Neural crest cell (in vitro differentiated cells): Measurements from ENCODE around the gene CDYL. TPM values are rescaled to one million over a fixed set of nuclear protein-coding genes. Genes with fewer than 3 reads are reported as not detected.

Experiments
- DNase-seq: peaks from one replicate; pipeline ENCODE4 v3.0.0; 2021; ENCODE audit warnings: low read depth, mixed read lengths, low spot score
- H3K27ac Mint-ChIP-seq: one replicate; pipeline ENCODE4 v1.8.0; 2021; ENCODE audit warnings: mild to moderate bottlenecking, mixed read lengths; ENCODE audit not compliant: unreplicated experiment
- H3K27me3 Mint-ChIP-seq: 2 replicates; pipeline ENCODE4 v1.8.0; 2021; ENCODE audit warnings: low read depth, mild to moderate bottlenecking, mixed read lengths
- H3K36me3 Mint-ChIP-seq: 2 replicates; pipeline ENCODE4 v1.8.0; 2021; ENCODE audit warnings: low read depth, mild to moderate bottlenecking, mixed read lengths
- H3K4me1 Mint-ChIP-seq: 2 replicates; pipeline ENCODE4 v1.8.0; 2021; ENCODE audit warnings: mixed read lengths
- H3K4me3 Mint-ChIP-seq: one replicate; pipeline ENCODE4 v1.8.0; 2021; ENCODE audit warnings: mild to moderate bottlenecking, mixed read lengths
- H3K9me3 Mint-ChIP-seq: 2 replicates; pipeline ENCODE4 v1.8.0; 2021; ENCODE audit warnings: mixed read lengths
- total RNA-seq: library from RNA; stranded (reverse); gene quantifications from 2 replicates; pipeline ENCODE4 v1.2.1, GENCODE V29; 2021
- TF ChIP-seq, protein P1 (sequence below): fragments of 200-600 bp; sonication (generic); conservative IDR thresholded peaks from 2 replicates; pipeline ENCODE4 v1.5.0; 2021; ENCODE audit warnings: antibody characterized with exemption, mild to moderate bottlenecking

The CDYL gene
- total RNA-seq, 1 donor from 2014 or later, result 54.2 TPM

- TF ChIP-seq, protein P1, sequence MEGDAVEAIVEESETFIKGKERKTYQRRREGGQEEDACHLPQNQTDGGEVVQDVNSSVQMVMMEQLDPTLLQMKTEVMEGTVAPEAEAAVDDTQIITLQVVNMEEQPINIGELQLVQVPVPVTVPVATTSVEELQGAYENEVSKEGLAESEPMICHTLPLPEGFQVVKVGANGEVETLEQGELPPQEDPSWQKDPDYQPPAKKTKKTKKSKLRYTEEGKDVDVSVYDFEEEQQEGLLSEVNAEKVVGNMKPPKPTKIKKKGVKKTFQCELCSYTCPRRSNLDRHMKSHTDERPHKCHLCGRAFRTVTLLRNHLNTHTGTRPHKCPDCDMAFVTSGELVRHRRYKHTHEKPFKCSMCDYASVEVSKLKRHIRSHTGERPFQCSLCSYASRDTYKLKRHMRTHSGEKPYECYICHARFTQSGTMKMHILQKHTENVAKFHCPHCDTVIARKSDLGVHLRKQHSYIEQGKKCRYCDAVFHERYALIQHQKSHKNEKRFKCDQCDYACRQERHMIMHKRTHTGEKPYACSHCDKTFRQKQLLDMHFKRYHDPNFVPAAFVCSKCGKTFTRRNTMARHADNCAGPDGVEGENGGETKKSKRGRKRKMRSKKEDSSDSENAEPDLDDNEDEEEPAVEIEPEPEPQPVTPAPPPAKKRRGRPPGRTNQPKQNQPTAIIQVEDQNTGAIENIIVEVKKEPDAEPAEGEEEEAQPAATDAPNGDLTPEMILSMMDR, result no peak
- Mint-ChIP-seq H3K27me3 (no peaks in the 10 kb centered on the region), H3K27ac (no peak overlapping the region), H3K4me1 (peaks cover 19% of the 10 kb centered on the region), H3K36me3 (peaks cover 31% of the 10 kb centered on the region), H3K9me3 (peaks cover 5% of the 10 kb centered on the region), H3K4me3 (no peak overlapping the region)
- no peak for DNase-seq
Observed at GRCh38 chr6:4903121-4903520, 126.9 kb downstream of the CDYL start.

DNA sequence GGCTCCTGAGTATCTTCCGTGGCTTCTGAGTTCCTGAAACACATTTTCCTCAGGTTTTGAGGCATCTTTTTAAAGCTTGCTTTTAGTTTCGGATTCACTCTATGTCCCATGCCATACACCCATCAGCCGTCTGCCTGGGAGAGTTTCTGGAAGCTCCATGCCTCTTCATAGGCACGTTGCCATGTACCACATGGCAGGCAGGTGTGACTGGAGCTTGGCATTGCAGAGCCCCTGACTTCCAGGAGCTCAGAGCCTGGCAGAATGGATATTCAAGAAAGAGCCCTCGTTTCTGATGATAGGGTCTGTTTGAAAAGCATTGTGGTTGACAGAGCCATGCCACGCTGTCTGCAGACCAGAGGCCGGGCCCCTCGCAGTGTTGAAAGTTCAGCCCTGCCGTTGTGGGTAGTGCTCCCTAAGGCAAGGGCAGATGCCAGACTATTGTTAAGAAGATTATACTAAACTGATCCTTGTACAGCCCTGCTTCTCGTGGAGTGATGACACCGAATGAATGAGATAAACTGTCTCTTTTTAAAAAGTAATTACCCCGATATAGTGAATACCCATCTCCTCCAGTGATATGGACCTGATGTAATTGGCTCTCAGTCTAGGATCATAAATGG, 127.7 kb downstream of the CDYL start:
- TF ChIP-seq, protein P1, result no peak
- Mint-ChIP-seq H3K9me3 (peaks cover 5% of the 10 kb centered on the region), H3K27ac (no peak overlapping the region), H3K4me1 (peaks cover 19% of the 10 kb centered on the region), H3K36me3 (peaks cover 29% of the 10 kb centered on the region), H3K27me3 (no peaks in the 10 kb centered on the region), H3K4me3 (no peak overlapping the region)
- no peak for DNase-seq

GRCh38 chr6:4904461-4905025, 128.3 kb downstream of the CDYL start:
- DNase-seq, result no peak
- peaks cover 19% of the 10 kb centered on the region for H3K4me1 Mint-ChIP-seq
- H3K9me3 Mint-ChIP-seq, result peaks cover 2% of the 10 kb centered on the region
- H3K27me3 Mint-ChIP-seq, result no peaks in the 10 kb centered on the region
- peaks cover 24% of the 10 kb centered on the region for H3K36me3 Mint-ChIP-seq
- no peak overlapping the region for H3K4me3 Mint-ChIP-seq
- TF ChIP-seq, protein P1, result no peak
- H3K27ac Mint-ChIP-seq, result no peak overlapping the region

DNA sequence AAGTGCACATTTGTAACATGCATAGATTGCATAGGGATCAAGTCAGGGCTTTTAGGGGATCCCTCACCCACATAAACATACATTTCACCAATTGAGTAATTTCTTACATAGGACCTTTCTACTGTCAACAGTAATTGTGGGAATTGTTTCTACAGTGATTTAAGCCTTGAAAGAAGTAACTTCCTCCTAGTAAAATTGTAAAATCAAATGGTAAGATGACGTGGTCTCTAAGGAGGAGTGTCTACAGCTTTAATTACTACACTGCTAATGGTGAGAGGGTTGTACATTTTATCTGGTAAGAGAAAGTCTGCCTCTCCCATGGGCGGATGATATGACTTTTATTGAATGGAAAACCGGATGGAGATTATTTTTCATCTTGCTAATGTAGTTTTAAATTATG, 129.6 kb downstream of the CDYL start:
- Mint-ChIP-seq H3K27ac (no peak overlapping the region), H3K4me3 (no peak overlapping the region), H3K27me3 (no peaks in the 10 kb centered on the region), H3K9me3 (no peaks in the 10 kb centered on the region), H3K4me1 (peaks cover 19% of the 10 kb centered on the region), H3K36me3 (peaks cover 19% of the 10 kb centered on the region)
- DNase-seq, result no peak
- TF ChIP-seq, protein P1, result no peak

- Mint-ChIP-seq H3K4me1 (peaks cover 13% of the 10 kb centered on the region), H3K27me3 (no peaks in the 10 kb centered on the region), H3K36me3 (peaks cover 13% of the 10 kb centered on the region), H3K27ac (peak overlapping the region; percentile 24), H3K9me3 (no peaks in the 10 kb centered on the region), H3K4me3 (no peak overlapping the region)
- no peak for DNase-seq
- TF ChIP-seq, protein P1, result no peak
Observed at GRCh38 chr6:4906293-4907276, 130.4 kb downstream of the CDYL start.
